Spleen (tissue), 11 donors: ENCODE results near the gene ALKBH2. TPM values are rescaled to one million over a fixed set of nuclear protein-coding genes. Genes with fewer than 3 reads are reported as not detected.

Source experiments
- DNase-seq: peaks from one replicate; pipeline ENCODE4 v3.0.0-alpha.2; 2020
- H3K27ac ChIP-seq, 8 donors: fragments of 200-600 bp; sonication (generic) in 7 of 8; 1 replicate in 4 of 8; 2 replicates in 4 of 8; pipeline versions ENCODE4 v1.5.0 to v1.8.0; 2016 to 2021; ENCODE audit warnings: inconsistent platforms in 4 of 8, mild to moderate bottlenecking in 4 of 8, moderate library complexity in 1 of 8
- H3K27me3 ChIP-seq, 7 donors: fragments of 200-600 bp; sonication (generic) in 6 of 7; replicated peaks in 1 of 7; 1 replicate in 4 of 7; 2 replicates in 3 of 7; pipeline versions ENCODE4 v1.5.0 to v1.8.0; 2016 to 2021; ENCODE audit warnings: inconsistent platforms in 3 of 7, mild to moderate bottlenecking in 1 of 7
- H3K36me3 ChIP-seq, 6 donors: fragments of 200-600 bp; sonication (generic) in 5 of 6; 1 replicate in 4 of 6; 2 replicates in 2 of 6; pipeline versions ENCODE4 v1.5.0 to v1.8.0; 2016 to 2021; ENCODE audit warnings: inconsistent platforms in 2 of 6
- H3K4me1 ChIP-seq, 6 donors: fragments of 200-600 bp; sonication (generic) in 5 of 6; 1 replicate in 3 of 6; 2 replicates in 3 of 6; pipeline versions ENCODE4 v1.5.0 to v1.8.0; 2016 to 2021; ENCODE audit warnings: inconsistent platforms in 3 of 6
- H3K4me3 ChIP-seq, 8 donors: fragments of 200-600 bp; sonication (generic) in 7 of 8; 1 replicate in 4 of 8; 2 replicates in 4 of 8; pipeline versions ENCODE4 v1.5.0 to v1.8.0; 2016 to 2021; ENCODE audit warnings: inconsistent platforms in 4 of 8, mild to moderate bottlenecking in 4 of 8, moderate library complexity in 2 of 8
- H3K9me3 ChIP-seq, 8 donors: fragments of 200-600 bp; sonication (generic) in 7 of 8; 1 replicate in 4 of 8; 2 replicates in 4 of 8; pipeline versions ENCODE4 v1.5.0 to v1.8.0; 2016 to 2021; ENCODE audit warnings: inconsistent platforms in 4 of 8
- CTCF ChIP-seq, 11 experiments: fragments of 200-600 bp in 7 of 11; fragments of 450-650 bp in 4 of 11; sonication (generic) in 4 of 11; IDR thresholded peaks in 8 of 11; conservative IDR thresholded peaks in 3 of 11; 1 replicate in 7 of 11; 2 replicates in 4 of 11; pipeline versions ENCODE4 v1.4.0 to v1.8.0; 2016 to 2021; ENCODE audit warnings: antibody characterized with exemption in 11 of 11, inconsistent platforms in 4 of 11, mild to moderate bottlenecking in 1 of 11
- POLR2A ChIP-seq, 3 donors: fragments of 450-650 bp; IDR thresholded peaks; one replicate each; pipeline ENCODE4 v1.5.1; 2017; ENCODE audit warnings: antibody characterized with exemption in 3 of 3, mild to moderate bottlenecking in 1 of 3
- POLR2AphosphoS5 ChIP-seq, 3 donors: sonication (generic); formaldehyde crosslinking; IDR thresholded peaks; one replicate each; pipeline ENCODE4 v1.5.1; 2017; ENCODE audit warnings: antibody characterized with exemption in 3 of 3
- WGBS, 5 donors: extraction: QIAGEN DNeasy Blood & Tissue Kit in 3 of 5; methylation state at CpG; one replicate each; pipeline versions ENCODE4 v1.1.5 to v1.1.7; 2013 to 2018; 5-methylcytosine and 5-hydroxymethylcytosine counted together
- intact Hi-C: fragments of 100-400 bp; cut with DNase I; formaldehyde crosslinking; loops from one replicate; pipeline ENCODE4 v1.15.0; 2023; ENCODE audit warnings: low total_unique reads
- polyA plus RNA-seq, 3 donors: library from polyadenylated mRNA; stranded (reverse); fragments of 200-250 nt; gene quantifications; one replicate each; pipeline ENCODE4 v1.2.1, GENCODE V29; 2013
- total RNA-seq, 7 donors: library from RNA; depleted of rRNA in 3 of 7; stranded (reverse); fragments of >200 nt in 3 of 7; fragmentation: NEBNext Ultra II Directional in 4 of 7; extraction: Animal tissue kit (Norgen Biotek cat#: 25700) in 4 of 7; gene quantifications; one replicate each; pipeline versions ENCODE4 v1.1.0 to v1.2.1, GENCODE V29; 2016 to 2021
- donor health status: healthy with polysubstance abuse.
- donor health status: DM: no; HTN: no; CAD: no; lungs with moderate emphysema.
- donor health status: DM: no; HTN: no; CAD: no.
- donor health status: Bipolar disorder and iron deficiency.
- donor health status: healthy.
- donor health status: DM: no; HTN: no; CAD: no.
- donor health status: DM: yes; HTN: yes; CAD: no.

The ALKBH2 gene
- total and polyA plus RNA-seq, 10 donors: 8.6 to 40.3 (median 13.8) TPM

GRCh38 chr12:109099431-109100020, 6.3 kb upstream of the ALKBH2 start:
- Histone ChIP-seq H3K36me3 (peaks cover 0 to 41% (median 24%) of the 10 kb centered on the region in 6 donors), H3K4me3 (peak overlapping the region in 6 of 8 donors; percentile 76 to 98 (median 95)), H3K27me3 (peaks cover 0 to 8% (median 0%) of the 10 kb centered on the region in 7 donors), H3K9me3 (no peaks in the 10 kb centered on the region), H3K27ac (peak overlapping the region in 7 of 8 donors; percentile 72 to 90 (median 89)), H3K4me1 (peaks cover 6 to 49% (median 32%) of the 10 kb centered on the region in 6 donors)
- TF ChIP-seq POLR2AphosphoS5 (IDR thresholded peaks at IDR 0.05) (no peak), POLR2A (IDR thresholded peaks at IDR 0.05) (no peak), CTCF (IDR thresholded peaks at IDR 0.05 in 8 of 11, conservative IDR thresholded peaks at IDR 0.05 in 3 of 11) (no peak)
- intact Hi-C loops: loop anchor here (10.0 kb wide), 2 partner anchors 435 to 535 kb away; partner anchors contain the start of genes ISCU and SART3
- 61 to 73% (median 69%) methylated on average over 12 of the region's 12 CpGs for WGBS, 5 donors
- DNase-seq: no peak

GRCh38 chr12:109098651-109099050, 5.4 kb upstream of the ALKBH2 start:
- peak overlapping the region; percentile 50 to 90 (median 88) for H3K27ac ChIP-seq
- no peaks in the 10 kb centered on the region for H3K9me3 ChIP-seq
- no peak for DNase-seq
- peak overlapping the region; percentile 76 to 98 (median 95) for H3K4me3 ChIP-seq
- peaks cover 0 to 8% (median 0%) of the 10 kb centered on the region in 7 donors for H3K27me3 ChIP-seq
- intact Hi-C loops: loop anchor here (10.0 kb wide), 2 partner anchors 434 to 534 kb away; partner anchors contain the start of genes ISCU and SART3
- WGBS, 5 donors: 8 to 12% (median 9%) methylated on average over 8 of the region's 8 CpGs
- TF ChIP-seq POLR2AphosphoS5 (IDR thresholded peaks at IDR 0.05) (no peak), CTCF (IDR thresholded peaks at IDR 0.05 in 8 of 11, conservative IDR thresholded peaks at IDR 0.05 in 3 of 11) (no peak), POLR2A (IDR thresholded peaks at IDR 0.05) (no peak)
- H3K4me1 ChIP-seq: peaks cover 6 to 54% (median 36%) of the 10 kb centered on the region in 6 donors
- peaks cover 0 to 32% (median 16%) of the 10 kb centered on the region in 6 donors for H3K36me3 ChIP-seq

GRCh38 chr12:109098183-109098604, 4.9 kb upstream of the ALKBH2 start:
- 0 to 1% (median 0%) methylated on average over 20 to 32 of the region's 32 CpGs for WGBS, 5 donors
- Histone ChIP-seq H3K4me1 (peaks cover 6 to 58% (median 40%) of the 10 kb centered on the region in 6 donors), H3K36me3 (peaks cover 0 to 27% (median 11%) of the 10 kb centered on the region in 6 donors), H3K27ac (peak overlapping the region; percentile 50 to 90 (median 88)), H3K27me3 (peaks cover 0 to 8% (median 0%) of the 10 kb centered on the region in 7 donors), H3K4me3 (peak overlapping the region; percentile 76 to 98 (median 95)), H3K9me3 (no peaks in the 10 kb centered on the region)
- peak; percentile 61 to 81 (median 75) for TF ChIP-seq POLR2AphosphoS5 (IDR thresholded peaks at IDR 0.05)
- no peak for TF ChIP-seq POLR2A (IDR thresholded peaks at IDR 0.05)
- TF ChIP-seq CTCF (IDR thresholded peaks at IDR 0.05 in 8 of 11, conservative IDR thresholded peaks at IDR 0.05 in 3 of 11): peak in 1 of 11 experiments; percentile 1
- DNase-seq: no peak
- intact Hi-C loops: loop anchor here (10.0 kb wide), 2 partner anchors 433 to 533 kb away; partner anchors contain the start of genes ISCU and SART3
